Uterus (tissue), 4 donors: Measurements from ENCODE around the gene NMD3. TPM values are rescaled to one million over a fixed set of nuclear protein-coding genes. Genes with fewer than 3 reads are reported as not detected.
"Not testable (repeated sequence)": the region's sequence is repeated elsewhere in the genome, so short reads cannot be mapped to it uniquely, and the experiment has no call there.

Experiments used
- DNase-seq, 2 donors: peaks; one replicate each; pipeline ENCODE4 v3.0.0-alpha.2; 2019 to 2020
- H3K27ac ChIP-seq, 2 donors: fragments of 200-600 bp; sonication (generic); 1 replicate in 1 of 2; 2 replicates in 1 of 2; pipeline ENCODE4 v1.5.1; 2016 to 2018
- H3K27me3 ChIP-seq, 2 donors: fragments of 200-600 bp; sonication (generic); one replicate each; pipeline ENCODE4 v1.5.1; 2018 to 2019; ENCODE audit warnings: control low read depth in 1 of 2
- H3K36me3 ChIP-seq, 2 donors: fragments of 200-600 bp; sonication (generic); one replicate each; pipeline ENCODE4 v1.5.1; 2019; ENCODE audit warnings: control low read depth in 1 of 2
- H3K4me1 ChIP-seq, 2 donors: fragments of 200-600 bp; sonication (generic); one replicate each; pipeline ENCODE4 v1.5.1; 2018 to 2019; ENCODE audit warnings: control low read depth in 1 of 2
- H3K4me3 ChIP-seq, 2 donors: fragments of 200-600 bp; sonication (generic); 1 replicate in 1 of 2; 2 replicates in 1 of 2; pipeline ENCODE4 v1.5.1; 2018 to 2019; ENCODE audit warnings: mild to moderate bottlenecking in 1 of 2
- H3K9me3 ChIP-seq, 2 donors: fragments of 200-600 bp; sonication (generic); one replicate each; pipeline ENCODE4 v1.5.1; 2019; ENCODE audit warnings: control low read depth in 1 of 2
- POLR2A ChIP-seq, 2 donors: fragments of 450-650 bp; IDR thresholded peaks; one replicate each; pipeline ENCODE4 v1.6.1; 2016; ENCODE audit warnings: antibody characterized with exemption in 2 of 2, mild to moderate bottlenecking in 1 of 2, moderate library complexity in 1 of 2
- intact Hi-C: fragments of 100-400 bp; cut with DNase I; formaldehyde crosslinking; loops from one replicate; pipeline ENCODE4 v1.15.1; 2023; ENCODE audit warnings: low total_unique reads
- total RNA-seq, 4 donors: library from RNA; depleted of rRNA in 3 of 4; stranded (reverse); fragments of >200 nt in 3 of 4; gene quantifications; one replicate each; pipeline versions ENCODE4 v1.1.0 to v1.2.4, GENCODE V29; 2014 to 2023
- TF ChIP-seq, protein P1 (sequence below), 4 experiments: fragments of 200-600 bp in 2 of 4; fragments of 450-650 bp in 2 of 4; sonication (generic) in 2 of 4; IDR thresholded peaks; one replicate each; pipeline ENCODE4 v1.5.1; 2016 to 2019; ENCODE audit warnings: antibody characterized with exemption in 4 of 4, mild to moderate bottlenecking in 2 of 4, moderate library complexity in 1 of 4
- donor health status: DM: yes; HTN: yes; CAD: no.

NMD3 gene
- 100 to 1,000 TPM in 1 of 4 donors, 10 to 100 TPM in 3; 13.8 to 141 (median 62.4) TPM for total RNA-seq

- DNase-seq: peak; percentile 94 to 95
- H3K27me3 ChIP-seq: no peaks in the 10 kb centered on the region
- H3K4me1 ChIP-seq: no peaks in the 10 kb centered on the region
- H3K27ac ChIP-seq: peak within 1 kb of the TSS; percentile 88 to 94
- no peaks in the 10 kb centered on the region for H3K36me3 ChIP-seq
- TF ChIP-seq, protein P1, sequence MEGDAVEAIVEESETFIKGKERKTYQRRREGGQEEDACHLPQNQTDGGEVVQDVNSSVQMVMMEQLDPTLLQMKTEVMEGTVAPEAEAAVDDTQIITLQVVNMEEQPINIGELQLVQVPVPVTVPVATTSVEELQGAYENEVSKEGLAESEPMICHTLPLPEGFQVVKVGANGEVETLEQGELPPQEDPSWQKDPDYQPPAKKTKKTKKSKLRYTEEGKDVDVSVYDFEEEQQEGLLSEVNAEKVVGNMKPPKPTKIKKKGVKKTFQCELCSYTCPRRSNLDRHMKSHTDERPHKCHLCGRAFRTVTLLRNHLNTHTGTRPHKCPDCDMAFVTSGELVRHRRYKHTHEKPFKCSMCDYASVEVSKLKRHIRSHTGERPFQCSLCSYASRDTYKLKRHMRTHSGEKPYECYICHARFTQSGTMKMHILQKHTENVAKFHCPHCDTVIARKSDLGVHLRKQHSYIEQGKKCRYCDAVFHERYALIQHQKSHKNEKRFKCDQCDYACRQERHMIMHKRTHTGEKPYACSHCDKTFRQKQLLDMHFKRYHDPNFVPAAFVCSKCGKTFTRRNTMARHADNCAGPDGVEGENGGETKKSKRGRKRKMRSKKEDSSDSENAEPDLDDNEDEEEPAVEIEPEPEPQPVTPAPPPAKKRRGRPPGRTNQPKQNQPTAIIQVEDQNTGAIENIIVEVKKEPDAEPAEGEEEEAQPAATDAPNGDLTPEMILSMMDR (IDR thresholded peaks at IDR 0.05): no peak
- peak; percentile 75 to 76 for TF ChIP-seq POLR2A (IDR thresholded peaks at IDR 0.05)
- H3K9me3 ChIP-seq: no peaks in the 10 kb centered on the region
- intact Hi-C loops: no loop called here
- peak within 1 kb of the TSS; percentile 74 to 92 for H3K4me3 ChIP-seq
These were observed at the start of gene NMD3 for GRCh38 chr3:161220850-161221753. NMD3 (plus strand) TSS chr3:161221311; CDS start chr3:161222014, 703 bp downstream.

- Histone ChIP-seq H3K9me3 (no peaks in the 10 kb centered on the region), H3K36me3 (no peaks in the 10 kb centered on the region), H3K4me1 (no peaks in the 10 kb centered on the region), H3K4me3 (no peak overlapping the region), H3K27ac (no peak overlapping the region), H3K27me3 (no peaks in the 10 kb centered on the region)
- TF ChIP-seq, protein P1 (IDR thresholded peaks at IDR 0.05): peak in 1 of 4 experiments; percentile 10
- no peak for TF ChIP-seq POLR2A (IDR thresholded peaks at IDR 0.05)
- no peak for DNase-seq
- intact Hi-C loops: no loop called here
These were observed 49.2 kb upstream of the NMD3 start for GRCh38 chr3:161171639-161172552.

- Histone ChIP-seq H3K36me3 (no peaks in the 10 kb centered on the region), H3K9me3 (no peaks in the 10 kb centered on the region), H3K4me1 (no peaks in the 10 kb centered on the region), H3K27me3 (no peaks in the 10 kb centered on the region), H3K4me3 (no peak overlapping the region), H3K27ac (no peak overlapping the region)
- TF ChIP-seq, protein P1 (IDR thresholded peaks at IDR 0.05): no peak
- no peak for TF ChIP-seq POLR2A (IDR thresholded peaks at IDR 0.05)
- DNase-seq: no peak
- intact Hi-C loops: no loop called here
These were observed 45.6 kb upstream of the NMD3 start for GRCh38 chr3:161175506-161175905.

DNA sequence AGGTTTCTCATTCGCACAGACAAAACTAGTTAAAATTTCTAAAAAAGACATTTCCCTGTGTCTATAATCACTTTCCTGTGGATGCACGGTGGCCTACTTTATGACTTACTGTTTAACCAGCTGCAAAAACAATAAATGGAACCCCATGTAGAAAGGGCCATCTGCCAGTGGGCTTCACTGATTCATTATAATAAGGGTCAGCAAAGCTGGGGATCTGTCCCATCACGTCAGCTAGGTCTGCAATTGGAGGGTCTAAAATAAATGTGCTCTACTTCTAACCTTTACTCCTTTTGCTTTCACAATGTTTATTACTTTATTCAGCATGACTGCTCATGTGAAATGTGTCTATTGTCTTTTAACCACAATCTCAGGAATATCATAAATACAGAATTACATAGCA is 43.1 kb upstream of the NMD3 start:
- intact Hi-C loops: no loop called here
- no peak for DNase-seq
- Histone ChIP-seq H3K27me3 (no peaks in the 10 kb centered on the region), H3K4me3 (no peak overlapping the region), H3K9me3 (no peaks in the 10 kb centered on the region), H3K4me1 (no peaks in the 10 kb centered on the region), H3K36me3 (no peaks in the 10 kb centered on the region), H3K27ac (no peak overlapping the region)
- TF ChIP-seq POLR2A (IDR thresholded peaks at IDR 0.05): no peak
- TF ChIP-seq, protein P1 (IDR thresholded peaks at IDR 0.05): no peak

- H3K27me3 ChIP-seq, H3K36me3 ChIP-seq, intact Hi-C loops, H3K9me3 ChIP-seq, H3K4me3 ChIP-seq, H3K4me1 ChIP-seq, DNase-seq, H3K27ac ChIP-seq: not testable (repeated sequence)
These were observed 39.7 kb upstream of the NMD3 start for GRCh38 chr3:161181371-161181770.
